Vagina (tissue), 2 donors: ENCODE measurements around the gene CERS1.
"Not testable (repeated sequence)": the region's sequence is repeated elsewhere in the genome, so short reads cannot be mapped to it uniquely, and the experiment has no call there.

ENCODE experiments used
- POLR2AphosphoS5 ChIP-seq, 2 donors: sonication (generic); formaldehyde crosslinking; IDR thresholded peaks; one replicate each; pipeline ENCODE4 v1.9.0; 2017; ENCODE audit warnings: antibody characterized with exemption in 2 of 2, mild to moderate bottlenecking in 2 of 2, low read depth in 1 of 2; ENCODE audit not compliant: insufficient read depth in 1 of 2
- TF ChIP-seq, protein P1 (sequence below), 3 experiments: fragments of 450-650 bp in 2 of 3; fragments of 200-600 bp in 1 of 3; sonication (generic) in 1 of 3; IDR thresholded peaks; one replicate each; pipeline ENCODE4 v1.5.1; 2017 to 2019; ENCODE audit warnings: antibody characterized with exemption in 3 of 3, mild to moderate bottlenecking in 2 of 3, moderate library complexity in 2 of 3

- TF ChIP-seq, protein P1, sequence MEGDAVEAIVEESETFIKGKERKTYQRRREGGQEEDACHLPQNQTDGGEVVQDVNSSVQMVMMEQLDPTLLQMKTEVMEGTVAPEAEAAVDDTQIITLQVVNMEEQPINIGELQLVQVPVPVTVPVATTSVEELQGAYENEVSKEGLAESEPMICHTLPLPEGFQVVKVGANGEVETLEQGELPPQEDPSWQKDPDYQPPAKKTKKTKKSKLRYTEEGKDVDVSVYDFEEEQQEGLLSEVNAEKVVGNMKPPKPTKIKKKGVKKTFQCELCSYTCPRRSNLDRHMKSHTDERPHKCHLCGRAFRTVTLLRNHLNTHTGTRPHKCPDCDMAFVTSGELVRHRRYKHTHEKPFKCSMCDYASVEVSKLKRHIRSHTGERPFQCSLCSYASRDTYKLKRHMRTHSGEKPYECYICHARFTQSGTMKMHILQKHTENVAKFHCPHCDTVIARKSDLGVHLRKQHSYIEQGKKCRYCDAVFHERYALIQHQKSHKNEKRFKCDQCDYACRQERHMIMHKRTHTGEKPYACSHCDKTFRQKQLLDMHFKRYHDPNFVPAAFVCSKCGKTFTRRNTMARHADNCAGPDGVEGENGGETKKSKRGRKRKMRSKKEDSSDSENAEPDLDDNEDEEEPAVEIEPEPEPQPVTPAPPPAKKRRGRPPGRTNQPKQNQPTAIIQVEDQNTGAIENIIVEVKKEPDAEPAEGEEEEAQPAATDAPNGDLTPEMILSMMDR (IDR thresholded peaks at IDR 0.05), result not testable (repeated sequence)
- TF ChIP-seq POLR2AphosphoS5 (IDR thresholded peaks at IDR 0.05; ENCODE audit: insufficient read depth in 1 of 2, low read depth in 1 of 2), result not testable (repeated sequence)
Measured at GRCh38 chr19:18902519-18902918, 6.6 kb upstream of the CERS1 start.
